HFF-Myc (cell line): Measurements from ENCODE around the gene PNPLA7.

Source experiments
- DNase-seq: peaks from one replicate; pipeline ENCODE4 v3.0.0-alpha.2; 2011; ENCODE audit warnings: low read depth; ENCODE audit errors: extremely low read depth
- H3K4me3 ChIP-seq: replicated peaks from 2 replicates; pipeline ENCODE4 v1.5.1; 2011; ENCODE audit warnings: low read depth, mild to moderate bottlenecking, control low read depth, low read length
- CTCF ChIP-seq: IDR thresholded peaks from 2 replicates; pipeline ENCODE4 v1.5.1; 2012; ENCODE audit warnings: mild to moderate bottlenecking, low read depth, low read length, control low read depth; ENCODE audit errors: missing control alignments

Gene PNPLA7

GRCh38 chr9:137439158-137439714 lies 111.0 kb downstream of the PNPLA7 start:
- H3K4me3 ChIP-seq = no peak overlapping the region
- TF ChIP-seq CTCF = no peak
- DNase-seq = no peak

DNA sequence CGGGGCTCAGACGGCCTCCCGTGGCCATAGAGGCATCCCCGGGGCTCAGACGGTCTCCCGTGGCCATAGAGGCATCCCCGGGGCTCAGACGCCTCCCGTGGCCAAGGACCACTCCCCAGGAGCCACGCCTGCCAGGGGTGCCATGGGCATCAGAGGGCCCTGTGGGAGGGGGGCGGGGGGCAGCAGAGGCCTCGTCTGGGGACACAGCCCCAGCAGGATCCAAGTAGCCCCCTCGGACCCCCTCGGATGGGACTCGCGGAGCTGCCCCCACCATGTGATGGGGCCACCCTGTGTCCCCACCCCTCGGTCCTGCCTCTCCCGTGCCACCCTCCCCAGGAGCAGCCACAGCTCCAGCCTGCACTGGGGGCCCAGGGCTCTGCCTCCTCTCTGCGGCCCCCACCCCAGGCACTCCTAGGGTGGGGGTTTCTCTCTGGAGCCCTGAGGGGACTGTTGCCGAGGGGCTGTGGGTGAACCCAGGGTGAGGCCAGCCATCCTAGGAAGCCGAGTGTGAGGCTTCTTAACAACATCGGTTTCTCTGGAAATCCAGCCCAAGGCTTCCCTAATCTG lies 111.5 kb downstream of the PNPLA7 start:
- no peak for DNase-seq
- no peak for TF ChIP-seq CTCF
- no peak overlapping the region for H3K4me3 ChIP-seq

- H3K4me3 ChIP-seq = no peak overlapping the region
- TF ChIP-seq CTCF = no peak
- no peak for DNase-seq
These were observed 112.3 kb downstream of the PNPLA7 start for GRCh38 chr9:137437691-137438590.

DNA sequence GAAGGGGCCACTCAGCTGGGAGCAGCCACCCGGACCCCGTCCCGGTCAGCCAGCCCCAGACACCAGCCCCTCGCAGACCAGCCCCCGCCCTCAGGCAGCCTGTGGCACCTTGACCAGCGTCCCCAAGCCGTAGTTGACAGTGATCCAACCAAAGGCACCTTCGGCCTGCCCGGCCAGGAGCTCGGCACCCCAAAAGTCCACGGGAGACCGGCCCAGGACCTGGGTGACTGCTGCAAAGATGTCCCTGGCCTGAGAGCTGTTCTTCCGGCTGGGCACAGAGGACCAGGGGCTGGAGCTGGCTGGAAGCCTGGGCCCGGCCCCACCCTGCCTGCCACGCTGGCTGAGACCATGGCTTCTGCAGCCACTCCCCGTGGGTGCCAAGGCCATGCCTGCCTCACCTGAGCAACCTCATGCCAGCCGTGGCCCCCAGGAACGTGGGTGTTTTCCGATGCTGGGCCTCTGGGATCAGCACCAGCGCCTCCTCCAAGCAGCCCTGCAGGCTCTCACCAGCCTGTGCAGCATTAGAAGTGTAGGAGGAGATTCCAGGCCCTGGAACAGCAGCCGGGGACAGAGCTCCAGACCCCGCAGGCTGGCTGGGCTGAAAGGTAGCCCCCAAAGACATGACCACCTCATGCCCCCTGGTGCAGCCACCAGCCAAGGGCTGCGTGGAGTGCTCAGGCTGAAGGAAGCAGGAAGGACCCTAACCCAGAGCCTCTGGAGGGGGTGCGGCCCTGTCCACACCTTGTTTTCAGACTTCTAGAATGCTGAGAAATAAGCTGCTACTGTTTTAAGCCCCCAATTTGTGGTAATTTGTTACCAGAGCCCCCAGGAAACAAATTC lies 113.2 kb downstream of the PNPLA7 start:
- TF ChIP-seq CTCF = no peak
- no peak for DNase-seq
- H3K4me3 ChIP-seq = no peak overlapping the region

DNA sequence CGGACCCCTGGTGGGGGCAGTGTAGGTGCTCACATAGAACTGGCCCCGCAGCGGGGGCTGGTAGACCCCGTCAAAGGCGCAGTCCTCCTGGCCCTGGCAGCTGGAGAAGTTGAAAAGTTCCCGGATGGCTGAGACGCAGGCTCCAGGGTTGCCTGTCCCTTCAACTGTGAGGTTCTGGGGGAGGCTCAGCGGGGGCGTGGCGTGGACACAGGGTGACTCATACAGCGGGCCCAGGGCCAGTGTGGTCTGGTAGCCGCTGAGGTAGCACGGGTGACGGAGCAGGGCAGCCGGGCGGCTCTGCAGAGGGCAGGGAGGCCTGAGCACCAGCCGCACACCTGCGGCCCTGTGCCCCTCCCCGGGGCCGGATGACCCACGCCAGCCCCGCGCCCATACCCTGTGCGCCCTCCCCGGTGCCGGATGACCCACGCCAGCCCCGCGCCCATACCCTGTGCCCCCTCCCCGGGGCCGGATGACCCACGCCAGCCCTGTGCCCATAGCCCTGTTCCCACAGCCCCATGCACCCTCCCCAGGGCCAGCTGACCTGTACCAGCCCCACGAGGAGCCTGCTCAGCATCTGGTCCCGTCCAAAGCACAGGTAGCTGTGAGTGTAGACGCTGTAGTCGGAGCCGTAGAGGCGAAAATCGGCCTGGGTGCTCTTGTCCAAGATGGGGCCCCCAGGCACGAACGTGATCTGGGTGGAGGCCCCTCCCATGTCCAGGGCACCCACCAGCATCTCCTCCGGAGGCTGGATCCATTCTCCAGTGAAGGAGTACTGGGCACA lies 114.0 kb downstream of the PNPLA7 start:
- no peak overlapping the region for H3K4me3 ChIP-seq
- TF ChIP-seq CTCF = no peak
- DNase-seq = no peak

DNA sequence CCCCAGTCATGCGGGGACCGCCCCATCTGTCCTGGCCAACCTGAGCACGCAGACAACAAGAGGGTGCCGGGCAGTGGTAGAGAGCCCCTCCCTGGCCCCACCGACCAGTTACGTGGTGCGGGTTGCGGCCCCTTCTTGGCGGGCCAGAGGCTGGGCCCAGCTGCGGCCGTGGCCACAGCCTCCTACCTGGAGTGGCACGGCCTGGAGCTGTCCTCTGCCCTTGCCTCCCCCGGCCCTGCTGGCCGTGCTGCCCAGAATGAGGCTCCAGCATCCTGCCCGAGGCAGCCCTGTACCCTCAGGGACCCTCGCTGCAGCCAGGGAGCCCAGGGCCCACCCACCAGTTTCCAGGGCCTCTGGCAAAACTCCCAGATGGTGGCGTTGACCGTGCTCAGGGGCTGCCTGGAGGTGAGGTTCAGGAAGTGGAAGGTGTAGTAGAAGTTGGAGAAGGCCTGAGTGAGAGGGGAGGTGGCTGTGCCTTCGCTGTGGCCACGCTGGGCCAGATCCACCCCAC lies 114.8 kb downstream of the PNPLA7 start:
- no peak for TF ChIP-seq CTCF
- H3K4me3 ChIP-seq = no peak overlapping the region
- no peak for DNase-seq
